Trophoblast cell (in vitro differentiated cells and primary cell): ENCODE data around the gene GCNT4. TPM values are rescaled to one million over a fixed set of nuclear protein-coding genes. Genes with fewer than 3 reads are reported as not detected.
A peak's percentile ranks its signal among the peaks of the same experiment; 100 is the strongest.
"Not testable (repeated sequence)": the region's sequence is repeated elsewhere in the genome, so short reads cannot be mapped to it uniquely, and the experiment has no call there.

ENCODE experiments used
- DNase-seq, 2 donors: peaks; one replicate each; pipeline ENCODE4 v3.0.0-alpha.2; 2016
- H2AFZ ChIP-seq: 2 replicates; pipeline ENCODE4 v1.6.1; 2013; ENCODE audit warnings: low read length, moderate library complexity, mild to moderate bottlenecking; ENCODE audit not compliant: insufficient read depth, poor library complexity
- H2AK5ac ChIP-seq: 2 replicates; pipeline ENCODE4 v1.6.1; 2013; ENCODE audit warnings: mild to moderate bottlenecking, low read length
- H2BK120ac ChIP-seq: 2 replicates; pipeline ENCODE4 v1.6.1; 2013; ENCODE audit warnings: low read length, mild to moderate bottlenecking, moderate library complexity; ENCODE audit not compliant: insufficient read depth, poor library complexity
- H2BK12ac ChIP-seq: 2 replicates; pipeline ENCODE4 v1.6.1; 2013; ENCODE audit warnings: mild to moderate bottlenecking, low read length, moderate library complexity
- H2BK5ac ChIP-seq: 2 replicates; pipeline ENCODE4 v1.6.1; 2013; ENCODE audit warnings: low read length, low read depth, moderate library complexity, mild to moderate bottlenecking; ENCODE audit not compliant: poor library complexity
- H3K14ac ChIP-seq: 2 replicates; pipeline ENCODE4 v1.6.1; 2013; ENCODE audit warnings: mild to moderate bottlenecking, low read length
- H3K18ac ChIP-seq: 2 replicates; pipeline ENCODE4 v1.6.1; 2013; ENCODE audit warnings: mild to moderate bottlenecking, low read length
- H3K23ac ChIP-seq: 2 replicates; pipeline ENCODE4 v1.6.1; 2013; ENCODE audit warnings: low read length
- H3K27ac ChIP-seq: 2 replicates; pipeline ENCODE4 v1.5.1; 2013; ENCODE audit warnings: low read depth, mild to moderate bottlenecking, inconsistent platforms, low read length, moderate library complexity
- H3K27me3 ChIP-seq: 2 replicates; pipeline ENCODE4 v1.6.1; 2013; ENCODE audit warnings: inconsistent platforms, mild to moderate bottlenecking, low read length, moderate library complexity; ENCODE audit not compliant: insufficient read depth
- H3K36me3 ChIP-seq, 2 experiments: 1 replicate in 1 of 2; 2 replicates in 1 of 2; pipeline ENCODE4 v1.6.1; 2013; ENCODE audit warnings: low read length in 2 of 2, mild to moderate bottlenecking in 2 of 2, moderate library complexity in 1 of 2; ENCODE audit not compliant: insufficient read depth in 2 of 2, control insufficient read depth in 1 of 2
- H3K4ac ChIP-seq: 2 replicates; pipeline ENCODE4 v1.6.1; 2013; ENCODE audit warnings: low read depth, mild to moderate bottlenecking, low read length, moderate library complexity
- H3K4me1 ChIP-seq, 2 experiments: 1 replicate in 1 of 2; 2 replicates in 1 of 2; pipeline ENCODE4 v1.6.1; 2013; ENCODE audit warnings: low read length in 2 of 2, mild to moderate bottlenecking in 2 of 2, moderate library complexity in 1 of 2; ENCODE audit not compliant: insufficient read depth in 2 of 2, control insufficient read depth in 1 of 2
- H3K4me2 ChIP-seq: 2 replicates; pipeline ENCODE4 v1.6.1; 2013; ENCODE audit warnings: inconsistent platforms, mild to moderate bottlenecking, low read length, moderate library complexity
- H3K4me3 ChIP-seq: 2 replicates; pipeline ENCODE4 v1.5.1; 2013; ENCODE audit warnings: mild to moderate bottlenecking, low read depth, low read length, inconsistent platforms
- H3K79me1 ChIP-seq: one replicate; pipeline ENCODE4 v1.6.1; 2013; ENCODE audit warnings: low read length
- H3K79me2 ChIP-seq: 2 replicates; pipeline ENCODE4 v1.6.1; 2013; ENCODE audit warnings: low read length, mild to moderate bottlenecking; ENCODE audit not compliant: control insufficient read depth, insufficient read depth, poor library complexity
- H3K9ac ChIP-seq: 2 replicates; pipeline ENCODE4 v1.6.1; 2013; ENCODE audit warnings: mild to moderate bottlenecking, low read length
- H3K9me3 ChIP-seq: 2 replicates; pipeline ENCODE4 v1.6.1; 2013; ENCODE audit warnings: low read depth, mild to moderate bottlenecking, control low read depth, inconsistent platforms, low read length; ENCODE audit not compliant: insufficient read depth
- H4K12ac ChIP-seq: 2 replicates; pipeline ENCODE4 v1.6.1; 2013; ENCODE audit warnings: low read depth, mild to moderate bottlenecking, low read length, moderate library complexity
- H4K8ac ChIP-seq: 2 replicates; pipeline ENCODE4 v1.6.1; 2013; ENCODE audit warnings: low read depth, mild to moderate bottlenecking, low read length, moderate library complexity
- H4K91ac ChIP-seq: one replicate; pipeline ENCODE4 v1.6.1; 2013; ENCODE audit warnings: low read depth, mild to moderate bottlenecking, low read length, moderate library complexity
- WGBS: extraction: QIAGEN DNeasy Blood & Tissue Kit; methylation state at CpG from one replicate; pipeline ENCODE4 v1.1.7; 2013; ENCODE audit warnings: missing lambda C conversion rate; ENCODE audit not compliant: insufficient read length, insufficient coverage; ENCODE audit errors: extremely low coverage; 5-methylcytosine and 5-hydroxymethylcytosine counted together
- polyA plus RNA-seq: library from polyadenylated mRNA; stranded (reverse); fragments of 200-250 nt; gene quantifications from 2 replicates; pipeline ENCODE4 v1.2.3, GENCODE V29; 2013

The GCNT4 gene
- polyA plus RNA-seq = 6.8 and 7.2 TPM in 2 replicates

- peaks cover 34% of the 10 kb centered on the region for H3K79me1 ChIP-seq
- H3K27me3 ChIP-seq = no peaks in the 10 kb centered on the region
- no CpG with 5 or more reads among the region's 74 CpGs for WGBS
- no peaks in the 10 kb centered on the region for H3K36me3 ChIP-seq
- peak within 1 kb of the TSS; percentile 67 for H4K12ac ChIP-seq
- peak within 1 kb of the TSS; percentile 97 for H3K4ac ChIP-seq
- peak within 1 kb of the TSS; percentile 55 for H4K8ac ChIP-seq
- H3K9me3 ChIP-seq = no peaks in the 10 kb centered on the region
- peak within 1 kb of the TSS; percentile 67 for H2BK12ac ChIP-seq
- H3K14ac ChIP-seq = peak within 1 kb of the TSS; percentile 96
- peak; percentile 51 to 62 for DNase-seq
- H3K4me3 ChIP-seq = peak within 1 kb of the TSS; percentile 86
- H3K23ac ChIP-seq = no peak within 1 kb of the TSS
- H2BK120ac ChIP-seq = peak within 1 kb of the TSS; percentile 75
- peaks cover 20 to 34% of the 10 kb centered on the region in 2 experiments for H3K4me1 ChIP-seq
- peak within 1 kb of the TSS; percentile 95 for H4K91ac ChIP-seq
- peak within 1 kb of the TSS; percentile 63 for H3K18ac ChIP-seq
- peak within 1 kb of the TSS; percentile 83 for H2BK5ac ChIP-seq
- H3K4me2 ChIP-seq = peak within 1 kb of the TSS; percentile 77
- H3K79me2 ChIP-seq = peaks cover 26% of the 10 kb centered on the region
- peak within 1 kb of the TSS; percentile 91 for H3K27ac ChIP-seq
- peak within 1 kb of the TSS; percentile 82 for H2AFZ ChIP-seq
- peak within 1 kb of the TSS; percentile 18 for H2AK5ac ChIP-seq
- peak within 1 kb of the TSS; percentile 85 for H3K9ac ChIP-seq
Measured at GRCh38 chr5:75052192-75053053, at the start of gene GCNT4. Gene GCNT4 (minus strand): TSS chr5:75052558. CDS start chr5:75030037, 22,521 bp downstream.

GRCh38 chr5:75095956-75096355, 43.6 kb upstream of the GCNT4 start:
- H3K4me2 ChIP-seq, H3K18ac ChIP-seq, H2AFZ ChIP-seq, H3K36me3 ChIP-seq, H3K79me1 ChIP-seq, H3K23ac ChIP-seq, H2BK5ac ChIP-seq, H3K4me1 ChIP-seq, H2BK12ac ChIP-seq, H3K4ac ChIP-seq, H3K27ac ChIP-seq, H3K79me2 ChIP-seq, H4K8ac ChIP-seq, H3K4me3 ChIP-seq, H3K9me3 ChIP-seq, H4K12ac ChIP-seq, H2BK120ac ChIP-seq, H3K9ac ChIP-seq, H4K91ac ChIP-seq, H3K14ac ChIP-seq, H3K27me3 ChIP-seq, H2AK5ac ChIP-seq: not testable (repeated sequence)
- no CpG with 5 or more reads among the region's 3 CpGs for WGBS
- peak; percentile 1 to 87 for DNase-seq

- no peak overlapping the region for H3K4me2 ChIP-seq
- H3K18ac ChIP-seq = no peak overlapping the region
- WGBS = no CpG with 5 or more reads among the region's 3 CpGs
- no peak overlapping the region for H3K23ac ChIP-seq
- no peak overlapping the region for H2BK5ac ChIP-seq
- no peaks in the 10 kb centered on the region for H3K9me3 ChIP-seq
- no peaks in the 10 kb centered on the region for H3K27me3 ChIP-seq
- no peaks in the 10 kb centered on the region for H3K79me2 ChIP-seq
- no peak overlapping the region for H3K9ac ChIP-seq
- H2AK5ac ChIP-seq = no peak overlapping the region
- H4K12ac ChIP-seq = no peak overlapping the region
- no peak overlapping the region for H4K91ac ChIP-seq
- H3K14ac ChIP-seq = no peak overlapping the region
- no peak overlapping the region for H4K8ac ChIP-seq
- no peak overlapping the region for H3K4me3 ChIP-seq
- H3K79me1 ChIP-seq = no peaks in the 10 kb centered on the region
- H3K4me1 ChIP-seq = peaks cover 3% of the 10 kb centered on the region in 2 experiments
- no peak overlapping the region for H3K27ac ChIP-seq
- DNase-seq = peak; percentile 80 to 87
- no peak overlapping the region for H3K4ac ChIP-seq
- H2BK12ac ChIP-seq = no peak overlapping the region
- H2BK120ac ChIP-seq = no peak overlapping the region
- H2AFZ ChIP-seq = no peak overlapping the region
- no peaks in the 10 kb centered on the region for H3K36me3 ChIP-seq
Measured at GRCh38 chr5:75091597-75091996, 39.2 kb upstream of the GCNT4 start.

GRCh38 chr5:75089662-75090061, 37.3 kb upstream of the GCNT4 start:
- Histone ChIP-seq H2BK5ac (no peak overlapping the region), H4K8ac (no peak overlapping the region), H3K9ac (no peak overlapping the region), H3K18ac (no peak overlapping the region), H3K23ac (no peak overlapping the region), H2AFZ (no peak overlapping the region), H3K4ac (no peak overlapping the region), H3K27me3 (no peaks in the 10 kb centered on the region), H3K79me1 (no peaks in the 10 kb centered on the region), H2BK12ac (no peak overlapping the region), H3K79me2 (no peaks in the 10 kb centered on the region), H3K36me3 (no peaks in the 10 kb centered on the region), H4K91ac (no peak overlapping the region), H2AK5ac (no peak overlapping the region), H4K12ac (no peak overlapping the region), H3K4me2 (no peak overlapping the region), H3K14ac (no peak overlapping the region), H3K27ac (no peak overlapping the region), H3K4me1 (peaks cover 3% of the 10 kb centered on the region in 2 experiments), H3K9me3 (no peaks in the 10 kb centered on the region), H2BK120ac (no peak overlapping the region), H3K4me3 (no peak overlapping the region)
- WGBS = no CpG with 5 or more reads among the region's 1 CpG
- DNase-seq = no peak
